GM12872 (cell line): ENCODE results near the gene MYO5A.

Source experiments
- TF ChIP-seq, protein P1 (sequence below): IDR thresholded peaks from 3 replicates; pipeline ENCODE4 v1.5.1; 2011; ENCODE audit warnings: low read depth, mild to moderate bottlenecking, low read length, moderate library complexity; ENCODE audit not compliant: insufficient read depth

The MYO5A gene

GRCh38 chr15:52392008-52392687 lies 136.5 kb downstream of the MYO5A start:
- TF ChIP-seq, protein P1, sequence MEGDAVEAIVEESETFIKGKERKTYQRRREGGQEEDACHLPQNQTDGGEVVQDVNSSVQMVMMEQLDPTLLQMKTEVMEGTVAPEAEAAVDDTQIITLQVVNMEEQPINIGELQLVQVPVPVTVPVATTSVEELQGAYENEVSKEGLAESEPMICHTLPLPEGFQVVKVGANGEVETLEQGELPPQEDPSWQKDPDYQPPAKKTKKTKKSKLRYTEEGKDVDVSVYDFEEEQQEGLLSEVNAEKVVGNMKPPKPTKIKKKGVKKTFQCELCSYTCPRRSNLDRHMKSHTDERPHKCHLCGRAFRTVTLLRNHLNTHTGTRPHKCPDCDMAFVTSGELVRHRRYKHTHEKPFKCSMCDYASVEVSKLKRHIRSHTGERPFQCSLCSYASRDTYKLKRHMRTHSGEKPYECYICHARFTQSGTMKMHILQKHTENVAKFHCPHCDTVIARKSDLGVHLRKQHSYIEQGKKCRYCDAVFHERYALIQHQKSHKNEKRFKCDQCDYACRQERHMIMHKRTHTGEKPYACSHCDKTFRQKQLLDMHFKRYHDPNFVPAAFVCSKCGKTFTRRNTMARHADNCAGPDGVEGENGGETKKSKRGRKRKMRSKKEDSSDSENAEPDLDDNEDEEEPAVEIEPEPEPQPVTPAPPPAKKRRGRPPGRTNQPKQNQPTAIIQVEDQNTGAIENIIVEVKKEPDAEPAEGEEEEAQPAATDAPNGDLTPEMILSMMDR: no peak

DNA sequence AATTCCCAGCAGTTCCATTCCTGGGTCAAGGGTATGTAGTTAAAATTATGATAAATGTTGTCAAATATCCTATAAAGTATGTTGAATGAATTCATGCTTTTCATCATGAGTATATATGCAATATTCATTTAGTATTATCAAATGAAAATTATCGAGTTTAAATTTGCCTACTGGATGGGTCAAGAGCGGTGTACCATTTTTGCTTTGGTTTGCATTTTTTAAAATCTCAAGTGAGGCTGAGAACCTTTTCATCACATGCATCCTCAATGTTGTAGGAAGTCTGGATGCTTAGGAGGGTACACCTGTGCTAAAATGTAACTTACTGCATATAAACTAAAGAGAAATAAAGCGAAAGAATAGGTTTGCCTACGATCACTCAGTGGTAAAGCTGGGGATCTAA lies 137.6 kb downstream of the MYO5A start:
- TF ChIP-seq, protein P1: no peak

DNA sequence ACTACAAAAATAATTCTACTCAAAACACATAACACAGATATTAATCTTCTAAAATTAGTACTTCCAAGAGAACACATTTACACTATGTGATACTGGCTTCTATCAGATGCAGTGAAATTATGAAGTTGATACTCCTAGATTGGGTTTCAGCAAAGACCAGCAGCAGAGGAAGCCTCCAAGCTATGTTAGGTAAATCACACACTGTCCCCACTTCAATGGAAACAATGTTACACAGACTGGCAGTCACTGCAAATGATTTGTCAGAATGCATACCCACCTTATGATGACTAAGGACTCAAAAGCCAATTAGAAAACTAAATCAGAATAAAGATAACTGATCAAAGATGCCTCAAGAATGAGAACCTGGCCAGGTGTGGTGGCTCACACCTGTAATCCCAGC lies 143.0 kb downstream of the MYO5A start:
- TF ChIP-seq, protein P1: no peak

- TF ChIP-seq, protein P1: no peak
Measured at GRCh38 chr15:52383100-52383588, 145.5 kb downstream of the MYO5A start.

- TF ChIP-seq, protein P1: no peak
Measured at GRCh38 chr15:52382647-52383046, 146.0 kb downstream of the MYO5A start.

DNA sequence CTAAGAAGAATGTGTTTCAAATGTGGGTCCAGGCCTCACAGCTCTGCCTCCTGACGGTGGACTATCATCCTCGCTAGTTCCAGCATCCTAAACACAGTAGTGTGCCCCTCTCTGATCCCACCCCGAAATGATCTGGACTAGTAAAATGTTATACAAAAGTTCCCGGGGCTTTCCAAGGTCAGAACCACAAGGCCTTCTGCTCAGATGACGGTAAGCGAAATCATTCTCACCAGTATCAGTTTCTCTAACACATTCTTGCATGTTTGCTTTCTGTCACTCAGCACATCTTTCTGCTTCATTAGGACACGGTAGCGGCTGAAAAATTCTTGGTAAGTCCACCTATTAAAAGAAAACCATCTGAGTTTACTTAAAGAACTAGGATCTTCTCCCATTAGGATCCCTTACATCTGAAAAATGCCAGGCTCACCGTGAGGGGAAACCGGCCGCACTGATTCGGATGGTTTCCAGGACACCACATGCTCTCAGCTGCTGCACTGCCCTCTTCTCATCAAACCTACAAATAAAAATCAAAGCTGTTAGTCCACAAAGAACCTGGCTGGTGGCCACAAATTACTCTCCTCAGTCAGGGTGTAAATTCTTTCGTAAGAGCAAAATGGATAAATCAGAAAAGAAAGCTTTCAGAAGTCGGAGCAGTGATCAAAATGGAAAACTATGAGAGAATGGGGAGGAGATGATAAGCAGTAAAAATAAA lies 149.1 kb downstream of the MYO5A start:
- TF ChIP-seq, protein P1: no peak

DNA sequence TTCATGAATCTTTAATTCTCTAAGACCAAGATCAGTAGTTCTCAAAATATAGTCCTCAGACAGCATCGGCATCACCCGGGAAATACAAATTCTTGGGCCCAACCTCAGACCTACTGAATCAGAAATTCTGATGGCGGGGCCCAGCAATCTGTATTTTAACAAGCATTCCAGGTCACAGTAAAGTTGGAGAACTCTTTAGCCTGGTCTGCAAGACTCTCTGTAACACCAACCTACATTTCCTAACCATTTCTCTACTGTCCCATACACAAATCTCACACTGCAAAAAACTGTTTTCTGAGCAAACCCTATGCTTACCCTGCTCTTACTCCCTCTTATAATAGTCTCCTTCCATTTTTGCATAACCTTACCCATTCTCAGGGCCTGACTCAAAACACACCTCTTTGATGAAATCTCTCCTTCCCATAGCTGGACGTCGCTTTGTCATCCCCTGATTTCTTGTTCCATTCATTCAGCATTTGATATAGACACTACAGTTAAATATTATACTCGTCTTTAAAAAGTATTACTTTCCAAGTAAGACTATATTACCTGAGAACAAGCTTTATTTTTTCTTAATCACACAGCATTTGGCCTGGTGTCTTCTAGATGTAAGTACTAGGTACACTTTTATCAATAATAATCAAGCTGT lies 149.8 kb downstream of the MYO5A start:
- TF ChIP-seq, protein P1: no peak
